GM23338 (cell line): Measurements from ENCODE around the gene PLA2G6. TPM values are rescaled to one million over a fixed set of nuclear protein-coding genes. Genes with fewer than 3 reads are reported as not detected.

ENCODE experiments used
- CREB1 ChIP-seq: fragments of 250-450 bp; sonication (Bioruptor Pico); IDR thresholded peaks from 2 replicates; pipeline ENCODE4 v1.5.0; 2020; ENCODE audit warnings: low read depth, mild to moderate bottlenecking, moderate library complexity
- EZH2 ChIP-seq: fragments of 200-600 bp; sonication (generic); IDR thresholded peaks from one replicate; pipeline ENCODE4 v1.8.0; 2017; ENCODE audit warnings: antibody characterized with exemption, mild to moderate bottlenecking, low read depth; ENCODE audit not compliant: unreplicated experiment
- EZH2phosphoT487 ChIP-seq: fragments of 200-600 bp; sonication (generic); IDR thresholded peaks from one replicate; pipeline ENCODE4 v1.8.1; 2018; ENCODE audit warnings: antibody characterized with exemption; ENCODE audit not compliant: unreplicated experiment
- REST ChIP-seq: IDR thresholded peaks from one replicate; pipeline ENCODE4 v1.6.1; 2018; ENCODE audit warnings: antibody characterized with exemption; ENCODE audit not compliant: unreplicated experiment
- STAT1 ChIP-seq: IDR thresholded peaks from one replicate; pipeline ENCODE4 v1.6.1; 2016; ENCODE audit warnings: antibody characterized with exemption; ENCODE audit not compliant: unreplicated experiment
- ZNF114 ChIP-seq: fragments of 250-450 bp; sonication (Bioruptor Pico); IDR thresholded peaks from 2 replicates; pipeline ENCODE4 v1.5.0; 2020; ENCODE audit warnings: mild to moderate bottlenecking, moderate library complexity
- ZNF462 ChIP-seq: fragments of 250-450 bp; sonication (Bioruptor Pico); IDR thresholded peaks from 2 replicates; pipeline ENCODE4 v1.5.0; 2020; ENCODE audit warnings: mild to moderate bottlenecking, moderate library complexity
- polyA plus RNA-seq: library from polyadenylated mRNA; unstranded; fragments of >200 nt; fragmentation: Nextera tagmentation; extraction: Ambion mirVana; gene quantifications from 2 replicates; pipeline ENCODE4 v1.2.1, GENCODE V29; 2016
- total RNA-seq: library from RNA; depleted of rRNA; stranded (reverse); fragments of >200 nt; shearing (Covaris generic); gene quantifications from 2 replicates; pipeline ENCODE4 v1.2.3, GENCODE V29; 2014
- TF ChIP-seq, protein P1 (sequence below): IDR thresholded peaks from 2 replicates; pipeline ENCODE4 v1.6.1; 2016; ENCODE audit warnings: antibody characterized with exemption

PLA2G6 gene
- total and polyA plus RNA-seq, 2 experiments from 2014 or later: 4.5 to 12.6 TPM

DNA sequence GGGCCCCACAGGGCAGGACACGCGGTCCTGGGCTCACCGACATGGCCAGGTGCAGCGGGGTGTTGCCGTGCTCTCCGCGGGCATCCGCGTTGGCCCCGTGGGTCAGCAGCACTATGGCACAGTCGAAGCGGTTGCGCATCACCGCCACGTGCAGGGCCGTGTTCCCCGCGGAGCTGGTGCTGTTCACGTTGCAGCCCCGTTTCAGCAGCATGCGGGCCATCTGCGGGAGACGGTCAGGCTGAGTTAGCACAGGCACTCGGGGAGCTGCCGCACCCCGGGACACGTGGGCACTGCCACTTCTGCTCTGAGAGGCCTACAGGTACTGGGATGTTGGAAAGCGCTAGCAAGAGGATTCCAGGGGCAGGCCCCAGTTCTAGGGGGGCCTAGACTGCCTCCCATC, 48.8 kb downstream of the PLA2G6 start (continued):
- TF ChIP-seq ZNF462 (CRISPR knock-in tag): no peak
- TF ChIP-seq STAT1: no peak
- no peak for TF ChIP-seq REST
- no peak for TF ChIP-seq ZNF114 (CRISPR knock-in tag)
- TF ChIP-seq CREB1: no peak
- no peak for TF ChIP-seq EZH2
- TF ChIP-seq EZH2phosphoT487: no peak
- TF ChIP-seq, protein P1, sequence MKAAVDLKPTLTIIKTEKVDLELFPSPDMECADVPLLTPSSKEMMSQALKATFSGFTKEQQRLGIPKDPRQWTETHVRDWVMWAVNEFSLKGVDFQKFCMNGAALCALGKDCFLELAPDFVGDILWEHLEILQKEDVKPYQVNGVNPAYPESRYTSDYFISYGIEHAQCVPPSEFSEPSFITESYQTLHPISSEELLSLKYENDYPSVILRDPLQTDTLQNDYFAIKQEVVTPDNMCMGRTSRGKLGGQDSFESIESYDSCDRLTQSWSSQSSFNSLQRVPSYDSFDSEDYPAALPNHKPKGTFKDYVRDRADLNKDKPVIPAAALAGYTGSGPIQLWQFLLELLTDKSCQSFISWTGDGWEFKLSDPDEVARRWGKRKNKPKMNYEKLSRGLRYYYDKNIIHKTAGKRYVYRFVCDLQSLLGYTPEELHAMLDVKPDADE: no peak
